HuH-7.5 (cell line): ENCODE measurements around the gene MAN2B2.

Experiments
- DNase-seq: peaks from one replicate; pipeline ENCODE4 v3.0.0; 2011; ENCODE audit warnings: low spot score

MAN2B2 gene

GRCh38 chr4:6568148-6568547 is 6.8 kb upstream of the MAN2B2 start:
- no peak for DNase-seq

GRCh38 chr4:6568689-6569332 is 6.2 kb upstream of the MAN2B2 start:
- no peak for DNase-seq

- DNase-seq: no peak
Observed at GRCh38 chr4:6571608-6572007, 3.4 kb upstream of the MAN2B2 start.

- DNase-seq: no peak
Observed at GRCh38 chr4:6573551-6573950, 1.4 kb upstream of the MAN2B2 start.

GRCh38 chr4:6573986-6574746 is 823 bp upstream of the MAN2B2 start:
- DNase-seq: no peak

- no peak for DNase-seq
Observed at GRCh38 chr4:6575503-6576240, 683 bp downstream of the MAN2B2 start.

GRCh38 chr4:6576512-6576911 is 1.5 kb downstream of the MAN2B2 start:
- no peak for DNase-seq

- no peak for DNase-seq
Observed at GRCh38 chr4:6576932-6577331, 1.9 kb downstream of the MAN2B2 start.

- no peak for DNase-seq
Observed at GRCh38 chr4:6577409-6577808, 2.4 kb downstream of the MAN2B2 start.

- DNase-seq: no peak
Observed at GRCh38 chr4:6578221-6578620, 3.2 kb downstream of the MAN2B2 start.

- no peak for DNase-seq
Observed at GRCh38 chr4:6580353-6580752, 5.4 kb downstream of the MAN2B2 start.

GRCh38 chr4:6581566-6582121 is 6.7 kb downstream of the MAN2B2 start:
- no peak for DNase-seq

GRCh38 chr4:6582889-6583490 is 8.0 kb downstream of the MAN2B2 start:
- DNase-seq: peak; percentile 54

- no peak for DNase-seq
Observed at GRCh38 chr4:6584865-6585264, 9.9 kb downstream of the MAN2B2 start.

- no peak for DNase-seq
Observed at GRCh38 chr4:6586715-6587325, 11.8 kb downstream of the MAN2B2 start.

GRCh38 chr4:6589444-6589843 is 14.5 kb downstream of the MAN2B2 start:
- DNase-seq: no peak

- DNase-seq: no peak
Observed at GRCh38 chr4:6591313-6591712, 16.3 kb downstream of the MAN2B2 start.

- DNase-seq: no peak
Observed at GRCh38 chr4:6591781-6592180, 16.8 kb downstream of the MAN2B2 start.

- no peak for DNase-seq
Observed at GRCh38 chr4:6592804-6593563, 18.0 kb downstream of the MAN2B2 start.

- no peak for DNase-seq
Observed at GRCh38 chr4:6594341-6594740, 19.4 kb downstream of the MAN2B2 start.

- DNase-seq: no peak
Observed at GRCh38 chr4:6594826-6595355, 19.9 kb downstream of the MAN2B2 start.
